Measurements from ENCODE around the gene PPP2R3A. TPM values are rescaled to one million over a fixed set of nuclear protein-coding genes. Genes with fewer than 3 reads are reported as not detected.

PPP2R3A gene
- total and polyA plus RNA-seq, 2 donors from 2014 or later = 16.6 to 71.9 TPM

- no peaks in the 10 kb centered on the region for H3K27me3 ChIP-seq (ENCODE audit: control insufficient read depth, insufficient read depth, low read length)
- H3K4me1 ChIP-seq (ENCODE audit: control insufficient read depth in 2 of 3, insufficient read depth in 2 of 3, low read depth in 1 of 3, low read length in 3 of 3) = no peaks in the 10 kb centered on the region
- no peak overlapping the region for H3K4me3 ChIP-seq (ENCODE audit: low read length in 3 of 3)
- H3K9me3 ChIP-seq (ENCODE audit: control insufficient read depth in 2 of 3, insufficient read depth in 1 of 3, low read length in 3 of 3) = peaks cover 0 to 6% (median 1%) of the 10 kb centered on the region in 3 donors
- intact Hi-C loops (cut with DNase I) = no loop called here
- FAIRE-seq = no peak
- no peak overlapping the region for H3K27ac ChIP-seq (ENCODE audit: low read depth in 2 of 2, low read length in 2 of 2)
- TF ChIP-seq CTCF (IDR thresholded peaks at IDR 0.05; ENCODE audit: borderline replicate concordance, extremely low read depth, insufficient read depth) = no peak
- no peak for DNase-seq
- no peaks in the 10 kb centered on the region for H3K36me3 ChIP-seq (ENCODE audit: control insufficient read depth in 2 of 3, insufficient read depth in 3 of 3, low read length in 3 of 3)
- H3K9ac ChIP-seq (ENCODE audit: low read length in 3 of 3) = no peak overlapping the region
Measured at GRCh38 chr3:135944831-135945230, 20.7 kb upstream of the PPP2R3A start.

DNA sequence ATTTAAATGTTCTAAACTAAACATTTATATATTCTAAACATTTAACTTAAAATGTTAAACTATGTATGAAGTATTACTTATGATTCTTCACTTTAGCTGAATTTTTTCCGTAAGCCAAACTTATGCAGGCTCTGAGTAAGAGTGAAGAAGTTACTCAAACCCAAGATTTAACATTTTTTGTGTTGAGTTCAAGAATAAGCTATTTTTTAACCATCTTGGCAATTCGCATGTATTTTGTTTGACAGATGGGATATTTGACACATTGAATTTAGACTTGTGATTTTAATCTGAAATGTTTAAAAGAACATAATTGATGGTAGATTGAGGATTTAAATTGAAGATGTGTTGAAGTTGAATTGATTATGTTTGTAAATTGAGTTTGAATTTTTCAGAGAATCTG lies 14.6 kb upstream of the PPP2R3A start:
- no peak for TF ChIP-seq CTCF (IDR thresholded peaks at IDR 0.05; ENCODE audit: borderline replicate concordance, extremely low read depth, insufficient read depth)
- H3K9ac ChIP-seq (ENCODE audit: low read length in 3 of 3) = no peak overlapping the region
- intact Hi-C loops (cut with DNase I) = no loop called here
- FAIRE-seq (no peak), DNase-seq (no peak)
- no peaks in the 10 kb centered on the region for H3K9me3 ChIP-seq (ENCODE audit: control insufficient read depth in 2 of 3, insufficient read depth in 1 of 3, low read length in 3 of 3)
- H3K36me3 ChIP-seq (ENCODE audit: control insufficient read depth in 2 of 3, insufficient read depth in 3 of 3, low read length in 3 of 3) = no peaks in the 10 kb centered on the region
- no peak overlapping the region for H3K4me3 ChIP-seq (ENCODE audit: low read length in 3 of 3)
- H3K27me3 ChIP-seq (ENCODE audit: control insufficient read depth, insufficient read depth, low read length) = no peaks in the 10 kb centered on the region
- H3K27ac ChIP-seq (ENCODE audit: low read depth in 2 of 2, low read length in 2 of 2) = no peak overlapping the region
- H3K4me1 ChIP-seq (ENCODE audit: control insufficient read depth in 2 of 3, insufficient read depth in 2 of 3, low read depth in 1 of 3, low read length in 3 of 3) = no peaks in the 10 kb centered on the region

DNA sequence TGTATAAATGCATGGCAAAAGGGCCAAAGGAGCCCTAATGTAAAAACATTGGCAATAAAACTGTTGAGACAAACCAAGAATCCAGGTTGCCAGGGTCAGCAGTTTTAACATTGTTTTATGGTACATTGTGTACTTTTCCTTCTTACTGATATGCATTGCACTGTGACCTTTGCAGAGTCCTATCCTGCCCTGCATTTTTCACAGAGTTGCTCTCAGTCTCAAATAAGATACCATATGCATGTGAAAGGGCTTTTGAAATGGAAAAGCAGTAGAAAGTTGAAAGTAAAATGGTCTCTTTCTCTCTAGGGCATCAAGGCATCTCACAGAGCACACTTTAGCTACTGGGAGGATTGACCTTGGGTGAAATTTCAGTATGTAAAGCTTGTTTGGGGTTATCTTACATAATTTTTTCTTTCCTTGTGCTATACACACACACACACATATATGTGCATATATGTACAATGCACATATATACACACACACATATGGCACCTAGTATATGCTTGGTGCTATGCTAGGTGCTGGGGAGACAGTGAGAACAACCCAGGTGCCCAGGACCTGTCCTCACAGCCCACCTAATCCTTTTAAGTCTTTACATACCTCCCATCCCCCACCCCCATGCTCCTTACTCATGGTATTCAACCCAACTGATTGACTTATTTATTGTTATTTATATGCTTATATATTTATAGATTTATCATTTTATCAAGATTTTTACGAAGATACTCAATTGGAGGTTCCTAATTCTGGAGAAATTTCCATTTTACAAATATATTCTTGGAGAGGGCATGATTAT lies 1.2 kb upstream of the PPP2R3A start:
- no peaks in the 10 kb centered on the region for H3K36me3 ChIP-seq (ENCODE audit: control insufficient read depth in 2 of 3, insufficient read depth in 3 of 3, low read length in 3 of 3)
- no peaks in the 10 kb centered on the region for H3K27me3 ChIP-seq (ENCODE audit: control insufficient read depth, insufficient read depth, low read length)
- peak overlapping the region in 1 of 3 donors; percentile 70 for H3K4me3 ChIP-seq (ENCODE audit: low read length in 3 of 3)
- no peak overlapping the region for H3K9ac ChIP-seq (ENCODE audit: low read length in 3 of 3)
- H3K4me1 ChIP-seq (ENCODE audit: control insufficient read depth in 2 of 3, insufficient read depth in 2 of 3, low read depth in 1 of 3, low read length in 3 of 3) = peaks cover 0 to 13% (median 5%) of the 10 kb centered on the region in 3 donors
- DNase-seq (peak in 1 of 5 donors; percentile 39), FAIRE-seq (no peak)
- peaks cover 0 to 3% (median 0%) of the 10 kb centered on the region in 3 donors for H3K9me3 ChIP-seq (ENCODE audit: control insufficient read depth in 2 of 3, insufficient read depth in 1 of 3, low read length in 3 of 3)
- intact Hi-C loops (cut with DNase I) = no loop called here
- no peak overlapping the region for H3K27ac ChIP-seq (ENCODE audit: low read depth in 2 of 2, low read length in 2 of 2)
- no peak for TF ChIP-seq CTCF (IDR thresholded peaks at IDR 0.05; ENCODE audit: borderline replicate concordance, extremely low read depth, insufficient read depth)

All from kidney (tissue), 14 donors.